GM18868 (cell line): ENCODE results near the gene POLR1G.
A peak's percentile ranks its signal among the peaks of the same experiment; 100 is the strongest.
"Not testable (repeated sequence)": the region's sequence is repeated elsewhere in the genome, so short reads cannot be mapped to it uniquely, and the experiment has no call there.

ENCODE experiments used
- ATAC-seq: cut with Tn5 transposase; IDR thresholded peaks from one replicate; pipeline ENCODE4 v1.9.1; 2021; ENCODE audit warnings: mild to moderate bottlenecking, moderate library complexity; ENCODE audit not compliant: unreplicated experiment

Gene POLR1G

DNA sequence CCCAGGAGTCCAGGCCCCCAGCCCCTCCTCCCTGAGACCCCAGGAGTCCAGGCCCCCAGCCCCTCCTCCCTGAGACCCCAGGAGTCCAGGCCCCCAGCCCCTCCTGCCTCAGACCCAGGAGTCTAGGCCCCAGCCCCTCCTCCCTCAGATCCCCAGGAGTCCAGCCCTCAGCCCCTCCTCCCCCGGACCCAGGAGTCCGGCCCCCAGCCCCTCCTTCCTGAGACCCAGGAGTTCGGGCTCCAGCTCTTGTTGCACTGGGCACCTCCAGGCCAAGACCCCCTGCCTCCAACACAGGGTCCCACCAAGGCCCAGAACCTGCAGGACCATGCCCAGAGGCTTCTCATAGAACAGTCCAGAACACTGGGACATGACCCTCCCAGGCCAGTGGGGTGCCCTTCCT is 13.5 kb downstream of the POLR1G start:
- ATAC-seq = no peak

DNA sequence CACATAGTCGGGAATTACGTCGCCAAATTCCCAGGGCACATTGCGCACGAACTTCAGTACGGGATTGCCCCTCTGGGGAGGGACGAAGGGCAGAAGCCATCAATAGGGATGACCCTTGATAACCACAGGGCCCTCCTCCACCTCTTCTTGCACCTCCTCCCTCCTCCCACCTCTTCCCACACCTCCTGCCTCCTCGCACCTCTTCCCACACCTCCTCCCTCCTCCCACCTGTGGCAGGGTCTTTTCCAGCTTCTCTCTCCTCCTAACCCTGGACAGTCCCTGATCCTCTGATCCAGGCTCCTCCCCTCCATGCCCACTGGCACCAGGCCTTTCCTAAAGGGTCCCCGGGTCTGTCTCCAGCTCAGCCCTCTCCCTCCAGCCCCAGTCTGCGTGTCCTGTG is 13.9 kb downstream of the POLR1G start:
- no peak for ATAC-seq

DNA sequence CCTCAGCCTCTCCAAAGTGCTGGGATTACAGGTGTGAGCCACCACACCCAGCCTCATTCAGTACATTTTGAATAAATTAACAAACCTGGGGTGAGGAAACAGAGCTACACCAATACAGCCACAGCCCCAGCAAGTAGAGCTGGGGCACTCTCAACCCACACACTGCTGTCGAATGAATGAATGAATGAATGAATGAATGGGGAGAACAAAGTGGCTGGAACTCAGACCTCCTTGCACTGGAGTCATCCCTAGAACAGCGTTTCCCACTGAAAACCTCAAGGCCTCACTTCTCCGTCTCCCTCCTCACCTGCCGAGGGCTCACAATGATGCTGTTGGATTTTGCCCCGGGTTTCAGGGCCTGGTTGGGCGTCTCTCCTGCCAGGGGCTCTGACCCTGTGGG is 14.4 kb downstream of the POLR1G start:
- ATAC-seq = no peak

DNA sequence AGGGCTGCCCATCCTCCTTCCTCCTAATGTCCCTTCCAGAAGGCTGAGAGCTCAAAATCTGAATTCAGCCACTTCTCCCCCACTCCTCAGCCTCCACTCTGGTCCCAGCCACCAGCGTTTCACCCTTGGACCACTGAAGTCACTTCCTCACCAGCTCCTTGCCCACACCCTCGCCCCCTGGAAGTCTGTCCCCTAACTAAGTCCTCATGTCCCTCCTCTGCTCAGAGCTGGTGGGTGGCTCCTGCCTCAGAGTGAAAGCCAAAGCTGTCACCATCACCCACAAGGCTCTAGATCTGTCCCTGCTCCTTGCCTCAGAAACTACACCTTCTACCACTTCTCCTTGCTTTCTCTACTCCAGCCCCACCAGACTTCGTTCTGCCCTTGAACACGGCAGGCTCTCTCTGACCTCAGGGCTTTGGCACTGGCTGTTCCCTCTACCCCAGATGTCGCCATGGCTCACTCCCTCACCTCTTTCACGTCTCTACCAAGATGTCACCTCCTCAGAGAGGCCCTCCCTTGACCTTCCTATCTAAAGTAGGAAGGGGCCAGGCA is 15.6 kb downstream of the POLR1G start:
- ATAC-seq = no peak

DNA sequence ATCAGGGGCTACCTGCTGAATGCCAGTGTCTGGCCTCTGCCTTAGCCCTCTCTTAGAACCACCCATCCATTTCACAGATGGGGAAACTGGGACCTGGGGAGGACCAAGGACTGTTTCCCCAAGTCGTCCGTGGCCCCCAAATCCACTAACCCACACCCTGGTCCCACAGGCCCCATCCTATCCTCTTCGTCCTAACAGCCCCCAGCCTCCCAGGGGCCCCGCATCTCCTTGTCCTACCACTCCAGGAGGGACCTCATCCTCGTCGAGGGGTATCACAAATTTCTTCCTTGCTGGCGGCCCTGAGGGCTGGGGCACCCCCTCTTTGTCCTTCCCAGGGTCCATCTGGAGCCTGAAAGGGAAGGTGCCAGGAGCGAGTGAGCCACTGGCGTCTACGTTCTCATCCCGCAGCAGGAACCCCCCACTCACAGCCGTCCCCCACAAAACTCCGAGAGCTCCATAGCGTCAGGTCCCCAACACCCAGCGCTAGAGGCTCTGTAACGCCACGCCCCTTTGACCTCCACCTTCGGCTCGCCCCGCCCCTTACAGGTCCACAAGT is 16.7 kb downstream of the POLR1G start:
- no peak for ATAC-seq

DNA sequence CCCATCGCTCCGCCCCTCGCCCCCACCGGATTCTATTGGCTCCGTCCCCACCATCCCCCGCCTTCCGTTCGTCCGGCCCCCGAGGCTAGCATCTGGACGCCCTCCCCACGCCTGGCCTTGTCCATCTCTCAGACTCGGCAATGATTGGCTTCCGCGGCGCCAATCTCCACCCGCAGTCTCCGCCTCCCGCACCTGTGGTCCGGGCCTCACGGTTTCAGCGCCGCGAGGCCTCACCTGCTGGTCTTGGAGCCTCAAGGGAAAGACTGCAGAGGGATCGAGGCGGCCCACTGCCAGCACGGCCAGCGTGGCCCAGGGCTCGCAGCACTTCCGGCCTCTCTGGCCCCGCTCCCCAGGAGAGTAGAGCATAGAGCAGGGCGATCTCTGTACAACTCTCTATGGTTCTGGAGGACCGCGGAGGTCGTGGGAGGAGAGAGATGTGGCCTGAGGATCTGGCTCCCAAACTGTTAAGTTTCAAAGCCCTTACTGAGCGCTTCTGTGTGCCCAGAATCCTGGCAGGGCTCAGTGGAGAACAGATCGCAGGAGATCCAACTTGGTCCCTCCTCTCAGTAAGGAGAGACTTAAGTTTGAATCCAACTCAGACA is 17.2 kb downstream of the POLR1G start, which contains the start of gene ERCC1:
ERCC1 (minus strand) TSS at position 329 of the 602 bp plus-strand sequence. CDS start 543 bp downstream, outside the sequence.
- peak; percentile 59 for ATAC-seq

DNA sequence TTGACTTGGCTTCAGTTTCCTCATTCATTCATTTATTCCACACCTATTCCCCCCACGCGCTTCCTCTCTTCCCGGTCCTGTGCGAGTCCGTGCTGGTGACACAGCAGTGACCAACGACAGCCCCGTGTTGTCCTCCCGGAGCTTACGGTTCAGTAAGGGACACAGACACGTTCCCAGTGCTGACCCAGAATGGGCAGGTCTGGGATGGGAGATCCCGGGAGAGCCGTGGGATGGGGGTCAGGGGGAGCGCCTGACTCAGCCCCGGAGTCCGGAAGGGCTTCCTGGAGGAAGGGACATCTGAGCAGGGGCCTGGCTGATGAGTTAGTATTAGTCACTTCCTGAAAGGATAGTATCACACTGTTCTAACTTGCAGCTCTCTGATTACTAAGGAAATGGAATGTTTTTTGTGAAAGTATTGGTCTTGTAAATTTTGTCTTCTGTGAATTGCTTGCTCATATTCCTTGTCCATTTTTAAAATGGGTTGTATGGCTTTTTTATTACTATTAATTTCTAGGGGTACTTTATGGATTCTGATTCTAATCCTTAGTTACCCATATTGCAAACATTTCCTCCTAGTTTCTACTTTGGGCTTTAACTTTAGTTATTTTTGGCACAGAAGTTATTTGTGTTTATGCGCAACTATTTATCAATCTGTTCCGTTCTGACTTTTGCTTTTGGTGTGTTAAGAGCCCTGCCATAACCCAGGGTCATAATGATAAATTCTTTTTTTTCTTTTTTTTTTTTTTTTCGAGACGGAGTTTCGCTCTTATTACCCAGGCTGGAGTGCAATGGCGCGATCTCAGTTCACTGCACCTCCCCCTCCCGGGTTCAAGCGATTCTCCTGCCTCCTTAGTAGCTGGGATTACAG is 18.0 kb downstream of the POLR1G start:
- no peak for ATAC-seq

DNA sequence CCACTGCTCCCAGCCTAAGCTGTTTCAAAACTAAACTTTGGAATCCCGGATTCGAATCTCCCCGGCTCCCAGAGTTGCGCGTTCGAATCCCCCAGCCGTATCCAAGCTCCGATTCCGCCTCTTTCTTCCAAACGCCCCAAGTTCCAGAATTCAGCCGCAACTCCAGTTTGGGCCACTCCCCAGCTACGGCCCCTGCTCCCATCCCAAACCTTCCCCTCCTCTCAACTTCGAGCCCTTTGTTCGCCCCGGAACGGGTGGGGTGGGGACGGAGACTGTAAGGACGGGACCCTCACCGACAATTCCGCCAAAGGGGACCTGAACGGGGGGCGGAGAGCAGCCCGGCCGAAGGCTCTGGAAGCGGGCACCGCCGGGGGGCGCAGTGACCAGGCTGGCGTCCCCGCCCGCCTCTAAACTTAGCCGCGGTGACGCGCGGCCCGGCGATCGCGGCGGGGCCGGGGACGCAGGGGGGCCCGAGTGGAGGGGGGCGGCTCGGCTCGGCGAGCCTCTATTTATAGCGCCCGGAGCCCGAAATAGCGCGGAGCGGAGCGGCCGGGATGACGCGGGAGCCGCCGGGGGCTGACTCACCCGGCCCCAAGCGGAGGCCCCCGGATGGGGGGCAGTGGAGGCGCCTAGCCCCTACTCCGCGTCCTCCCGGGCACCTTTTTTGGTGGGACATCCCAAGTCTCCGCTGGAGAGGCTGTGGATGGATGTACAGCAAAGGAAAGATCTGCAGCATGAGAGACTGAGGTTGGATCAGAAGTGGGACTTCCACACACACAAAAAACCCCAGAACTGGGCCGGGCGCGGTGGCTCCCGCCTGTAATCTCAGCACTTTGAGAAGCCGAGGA is 22.2 kb downstream of the POLR1G start:
- no peak for ATAC-seq

DNA sequence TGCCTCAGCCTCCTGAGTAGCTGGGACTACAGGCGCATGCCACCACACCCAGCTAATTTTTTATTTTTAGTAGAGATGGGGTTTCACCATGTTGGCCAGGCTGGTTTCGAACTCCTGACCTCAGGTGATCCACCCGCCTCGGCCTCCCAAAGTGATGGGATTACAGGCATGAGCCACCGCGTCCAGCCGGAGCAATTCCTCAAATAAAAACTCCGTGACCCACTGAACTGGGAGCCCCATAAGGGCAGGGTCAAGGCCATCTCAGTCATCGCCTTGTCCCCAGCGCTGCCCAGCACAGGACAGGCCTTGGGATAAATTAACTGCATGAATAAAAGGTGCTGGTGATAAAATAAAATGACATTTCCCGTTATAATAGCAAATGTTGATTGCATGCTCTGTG is 23.5 kb downstream of the POLR1G start:
- ATAC-seq = not testable (repeated sequence)

DNA sequence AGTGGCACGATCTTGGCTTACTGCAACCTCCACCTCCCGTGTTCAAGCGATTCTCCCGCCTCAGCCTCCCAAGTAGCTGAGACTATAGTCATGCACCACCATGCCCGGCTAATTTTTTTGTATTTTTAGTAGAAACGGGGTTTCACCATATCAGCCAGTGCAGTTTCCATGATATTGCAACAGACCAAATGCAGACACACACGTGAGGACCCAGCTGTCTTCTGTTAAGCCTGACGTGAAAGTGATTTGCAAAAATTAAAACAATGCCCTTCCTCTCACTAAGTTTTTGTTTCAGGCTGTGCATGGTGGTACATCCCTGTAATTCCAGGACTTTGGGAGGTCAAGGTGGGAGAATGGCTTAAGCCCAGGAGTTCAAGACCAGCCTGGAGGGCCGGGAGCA is 24.6 kb downstream of the POLR1G start:
- not testable (repeated sequence) for ATAC-seq

DNA sequence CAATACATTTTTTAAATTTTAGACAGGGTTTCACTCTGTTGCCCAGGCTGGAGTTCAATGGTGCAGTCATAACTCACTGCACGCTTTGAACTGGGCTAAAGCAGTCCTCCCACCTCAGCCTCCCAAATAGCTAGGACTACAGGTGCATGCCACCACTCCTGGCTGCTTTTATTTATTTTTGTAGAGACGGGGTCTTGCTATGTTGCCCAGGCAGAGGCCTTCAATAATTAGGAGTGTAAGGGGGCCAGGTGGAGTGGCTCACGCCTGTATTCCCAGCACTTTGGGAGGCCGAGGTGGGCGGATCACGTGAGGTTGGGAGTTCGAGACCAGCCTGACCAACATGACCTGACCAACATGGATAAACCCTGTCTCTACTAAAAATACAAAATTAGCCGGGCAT is 26.1 kb downstream of the POLR1G start:
- ATAC-seq = not testable (repeated sequence)

DNA sequence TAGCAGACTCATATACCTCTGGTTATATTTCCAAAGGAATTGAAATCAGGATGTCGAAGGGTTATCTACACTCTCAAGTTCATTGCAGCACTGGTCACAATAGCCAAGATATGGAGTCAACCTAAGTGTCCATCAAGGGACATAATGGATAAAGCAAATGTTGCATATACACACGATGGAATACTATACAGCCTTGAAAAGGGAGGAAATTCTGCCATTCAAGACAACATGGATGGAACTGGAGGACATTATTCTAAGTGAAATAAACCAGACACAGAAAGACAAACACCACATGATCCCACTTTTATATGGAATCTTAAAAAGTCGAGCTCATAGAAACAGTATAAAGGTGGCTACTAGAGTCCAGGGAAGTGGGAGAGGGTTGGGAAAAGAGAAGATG is 30.9 kb downstream of the POLR1G start:
- no peak for ATAC-seq

DNA sequence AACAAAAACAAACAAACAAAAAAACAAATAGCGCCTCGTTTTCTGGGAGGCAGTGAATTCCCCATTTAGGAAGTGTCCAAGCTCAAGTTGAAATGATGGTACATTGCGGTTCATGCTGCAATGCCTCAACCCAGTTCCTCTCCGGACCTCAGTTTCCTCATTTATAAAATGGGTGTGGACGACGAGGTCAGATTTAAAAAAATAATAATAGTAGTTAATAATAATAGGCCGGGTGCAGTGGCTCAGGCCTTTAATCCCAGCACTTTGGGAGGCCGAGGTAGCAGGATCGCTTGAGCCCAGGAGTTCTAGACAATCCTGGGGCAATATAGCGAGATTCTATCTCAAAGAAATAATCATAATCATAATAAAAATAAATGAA is 32.7 kb downstream of the POLR1G start:
- ATAC-seq = no peak

DNA sequence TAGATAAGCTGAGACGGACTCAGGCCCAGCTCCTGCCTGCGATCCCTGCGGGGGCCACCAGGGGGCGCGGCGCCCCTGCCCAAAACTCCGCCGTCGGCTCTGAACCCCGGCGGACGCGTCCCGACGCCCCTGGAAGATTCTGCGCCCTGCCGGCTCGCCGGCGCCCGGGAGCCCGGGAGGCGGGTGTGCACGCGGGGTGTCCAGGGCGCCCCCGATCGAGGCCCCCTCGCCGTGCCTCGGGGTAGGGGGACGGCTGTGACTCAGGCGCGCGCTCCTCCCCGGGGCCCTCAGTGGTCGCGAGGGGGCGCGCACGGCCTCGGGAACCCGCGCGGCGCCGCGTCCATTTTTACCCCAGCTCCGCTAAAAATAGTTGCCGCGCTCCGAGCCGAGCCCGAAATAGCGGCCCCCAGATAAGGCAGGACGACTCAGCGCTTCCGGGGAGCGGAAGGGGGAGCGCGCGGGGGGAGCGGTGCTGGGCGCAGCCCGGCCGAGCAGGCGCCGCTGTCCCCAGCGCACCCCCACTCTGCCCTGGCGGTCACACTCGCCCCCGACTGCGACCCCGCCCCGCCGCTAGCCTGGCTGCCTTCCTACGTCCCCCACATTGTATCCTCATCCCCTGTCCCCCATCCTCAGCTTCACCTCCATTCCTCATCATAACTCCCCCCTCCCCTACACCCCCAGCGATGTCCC is 33.3 kb downstream of the POLR1G start:
- peak; percentile 58 for ATAC-seq

DNA sequence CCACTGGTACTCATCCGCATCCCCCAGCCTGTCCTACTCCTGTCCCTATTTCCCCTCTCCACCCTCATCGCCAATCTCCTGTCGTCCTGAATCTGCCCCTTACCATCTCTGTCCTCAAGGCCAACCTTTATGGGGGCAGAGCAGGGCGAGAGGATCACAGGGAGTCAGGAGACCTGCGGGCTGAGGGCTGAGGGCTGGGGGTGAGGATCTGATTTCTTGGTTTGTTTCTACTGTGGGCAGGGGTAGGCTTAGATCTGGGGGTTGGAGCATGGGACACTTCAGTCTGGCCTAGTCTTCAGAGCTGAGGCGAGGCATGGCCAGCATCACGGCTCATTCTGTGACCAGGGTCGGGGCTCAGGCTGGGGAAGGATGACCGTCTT is 33.8 kb downstream of the POLR1G start:
- no peak for ATAC-seq

DNA sequence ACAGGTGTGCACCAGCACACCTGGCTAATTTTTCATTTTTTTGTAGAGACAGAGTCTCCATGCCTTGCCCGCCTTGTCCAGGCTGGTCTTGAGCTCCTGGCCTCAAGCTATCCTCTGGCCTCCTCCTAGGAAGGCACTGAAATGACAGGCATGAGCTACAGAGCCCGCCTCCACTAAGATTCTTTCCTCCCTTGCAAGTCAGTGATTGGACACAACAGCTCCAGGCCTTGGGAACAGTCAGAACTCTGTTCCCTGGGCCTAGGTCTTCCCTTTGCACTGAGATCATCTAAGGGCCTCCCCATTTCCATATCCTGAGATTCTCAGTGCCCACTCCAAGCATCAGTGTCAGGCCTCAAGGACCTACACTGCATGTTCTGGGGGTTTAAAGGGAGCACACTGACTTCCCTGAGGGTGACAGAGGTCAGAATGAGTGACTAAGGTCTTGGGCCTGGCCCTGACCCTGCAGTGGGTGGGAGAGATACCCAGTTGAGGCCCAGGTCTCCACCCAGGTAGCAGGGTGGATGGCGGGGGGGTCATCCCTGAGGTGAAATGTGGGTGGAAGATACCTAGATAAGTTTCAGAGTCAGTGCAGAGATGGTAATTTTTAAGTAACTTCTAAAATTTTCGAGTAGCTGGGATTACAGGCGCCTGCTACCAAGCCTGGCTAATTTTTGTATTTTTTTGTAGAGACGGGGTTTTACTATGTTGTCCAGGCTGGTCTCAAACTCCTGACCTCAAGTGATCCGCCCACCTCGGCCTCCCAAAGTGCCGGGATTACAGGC is 34.6 kb downstream of the POLR1G start:
- no peak for ATAC-seq

DNA sequence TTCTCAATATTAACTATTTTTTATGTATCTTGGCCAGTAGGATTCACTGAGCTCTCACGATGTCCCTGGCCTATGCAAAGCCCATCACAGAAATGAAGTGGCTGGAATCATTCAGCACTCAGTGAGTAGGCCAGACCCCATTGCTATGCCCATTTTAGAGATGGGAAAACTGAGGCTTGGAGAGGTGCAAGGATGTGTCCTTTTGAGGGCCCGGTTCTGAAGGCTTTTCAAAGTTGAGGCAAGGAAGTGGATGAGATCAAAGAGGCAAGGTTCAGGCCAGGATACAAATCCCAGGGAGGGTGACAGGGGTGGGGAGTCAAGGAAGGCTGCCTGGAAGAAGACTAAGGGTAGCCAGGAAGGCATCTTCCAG is 35.9 kb downstream of the POLR1G start:
- ATAC-seq = no peak

DNA sequence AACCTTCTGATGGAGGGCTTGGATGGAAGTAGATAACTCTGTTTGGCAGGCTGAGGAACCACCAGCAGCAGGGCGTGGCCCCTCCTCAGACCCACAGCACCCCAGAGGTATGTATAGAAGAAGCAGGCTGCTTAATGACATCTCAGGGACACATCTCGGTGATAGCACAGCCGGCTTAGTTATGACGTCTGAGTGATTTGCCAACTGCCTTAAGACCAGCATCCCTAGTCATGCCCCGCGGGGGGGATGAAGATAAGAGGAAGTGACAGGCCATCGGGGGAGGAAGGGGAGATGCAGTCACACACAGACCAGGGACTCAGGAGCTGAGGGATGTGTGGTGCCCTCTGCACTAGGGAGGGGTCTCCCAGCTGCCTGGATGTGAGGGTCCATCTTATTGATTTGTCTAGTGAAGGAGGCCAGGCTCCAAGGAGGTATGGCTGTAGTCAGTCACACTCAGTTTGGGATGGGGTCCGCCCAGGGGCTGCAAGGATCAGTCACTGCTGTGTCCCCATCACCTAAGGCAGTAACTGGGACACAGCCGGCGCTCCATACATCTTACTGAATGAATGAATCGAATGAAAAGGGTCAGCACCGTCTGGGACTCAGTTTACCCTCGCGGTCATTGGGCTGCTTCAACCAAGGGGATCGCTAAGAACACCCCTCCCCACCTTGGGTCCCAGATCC is 36.5 kb downstream of the POLR1G start:
- no peak for ATAC-seq
